Activated B cell treated with CpG ODN at 0.5 μM for 24 hours (primary cell): ENCODE measurements around the gene MB21D2. TPM values are rescaled to one million over a fixed set of nuclear protein-coding genes. Genes with fewer than 3 reads are reported as not detected.

Experiments used
- ATAC-seq: fragments of 200-7000 bp; cut with Tn5 transposase; one replicate; pipeline ENCODE4 v1.10.0; 2021; ENCODE audit warnings: low read depth, mild to moderate bottlenecking, moderate library complexity
- CTCF ChIA-PET: fragments of 350-600 bp; sonication (Branson Sonifier 250); formaldehyde crosslinking; loops from one replicate; lab custom pipeline; 2021; ENCODE audit warnings: antibody characterized with exemption; lab: Charles Lee
- POLR2A ChIA-PET: fragments of 350-600 bp; sonication (Branson Sonifier 250); formaldehyde crosslinking; loops from one replicate; lab custom pipeline; 2021; ENCODE audit warnings: antibody characterized with exemption; lab: Charles Lee
- DNase-seq: peaks from one replicate; pipeline ENCODE4 v3.0.0; 2022
- H3K27ac Mint-ChIP-seq: one replicate; pipeline ENCODE4 v1.8.0; 2020; ENCODE audit warnings: mixed read lengths
- H3K27me3 Mint-ChIP-seq: one replicate; pipeline ENCODE4 v1.8.0; 2021; ENCODE audit warnings: mixed read lengths
- H3K36me3 Mint-ChIP-seq: one replicate; pipeline ENCODE4 v1.8.0; 2021; ENCODE audit warnings: low read depth, mixed read lengths
- H3K4me1 Mint-ChIP-seq: one replicate; pipeline ENCODE4 v1.8.0; 2021; ENCODE audit warnings: mixed read lengths
- H3K4me3 Mint-ChIP-seq: one replicate; pipeline ENCODE4 v1.8.0; 2020; ENCODE audit warnings: mild to moderate bottlenecking, mixed read lengths
- H3K9me3 Mint-ChIP-seq: one replicate; pipeline ENCODE4 v1.8.0; 2020; ENCODE audit warnings: mixed read lengths
- intact Hi-C: fragments of 100-400 bp; cut with micrococcal nuclease; formaldehyde crosslinking; loops from one replicate; pipeline ENCODE4 v1.15.1; 2024
- total RNA-seq: library from RNA; stranded (reverse); gene quantifications from 2 replicates; pipeline ENCODE4 v1.2.3, GENCODE V29; 2022
- TF ChIP-seq, protein P1 (sequence below): fragments of 200-600 bp; IDR thresholded peaks from one replicate; pipeline ENCODE4 v1.8.0; 2022; ENCODE audit warnings: antibody characterized with exemption, mild to moderate bottlenecking

The MB21D2 gene
- total RNA-seq, 1 donor from 2014 or later, result 0.09 TPM

DNA sequence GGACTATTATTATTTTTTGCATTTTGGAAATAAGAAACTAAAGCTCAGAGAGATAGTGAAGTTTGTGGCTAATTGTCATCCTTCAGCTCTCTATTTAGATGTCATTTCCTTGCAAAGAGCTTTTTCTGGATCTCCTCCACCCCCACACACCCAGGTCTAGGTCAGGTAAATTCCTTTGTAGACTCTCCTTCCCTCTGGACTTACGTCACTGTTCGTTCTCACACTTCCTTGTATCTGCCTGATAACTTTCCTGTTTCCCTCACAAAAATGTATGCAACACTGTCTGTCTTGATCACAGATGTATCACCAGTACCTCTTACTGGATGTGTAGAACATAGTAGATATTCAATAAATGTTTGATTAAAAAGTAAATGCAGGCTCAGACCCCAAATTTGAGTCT is 6.1 kb upstream of the MB21D2 start:
- Mint-ChIP-seq H3K4me1 (no peaks in the 10 kb centered on the region), H3K36me3 (no peaks in the 10 kb centered on the region), H3K27ac (no peak overlapping the region), H3K4me3 (no peak overlapping the region), H3K9me3 (no peaks in the 10 kb centered on the region), H3K27me3 (peaks cover 23% of the 10 kb centered on the region)
- ChIA-PET POLR2A (no interaction called here), CTCF (no interaction called here)
- TF ChIP-seq, protein P1, sequence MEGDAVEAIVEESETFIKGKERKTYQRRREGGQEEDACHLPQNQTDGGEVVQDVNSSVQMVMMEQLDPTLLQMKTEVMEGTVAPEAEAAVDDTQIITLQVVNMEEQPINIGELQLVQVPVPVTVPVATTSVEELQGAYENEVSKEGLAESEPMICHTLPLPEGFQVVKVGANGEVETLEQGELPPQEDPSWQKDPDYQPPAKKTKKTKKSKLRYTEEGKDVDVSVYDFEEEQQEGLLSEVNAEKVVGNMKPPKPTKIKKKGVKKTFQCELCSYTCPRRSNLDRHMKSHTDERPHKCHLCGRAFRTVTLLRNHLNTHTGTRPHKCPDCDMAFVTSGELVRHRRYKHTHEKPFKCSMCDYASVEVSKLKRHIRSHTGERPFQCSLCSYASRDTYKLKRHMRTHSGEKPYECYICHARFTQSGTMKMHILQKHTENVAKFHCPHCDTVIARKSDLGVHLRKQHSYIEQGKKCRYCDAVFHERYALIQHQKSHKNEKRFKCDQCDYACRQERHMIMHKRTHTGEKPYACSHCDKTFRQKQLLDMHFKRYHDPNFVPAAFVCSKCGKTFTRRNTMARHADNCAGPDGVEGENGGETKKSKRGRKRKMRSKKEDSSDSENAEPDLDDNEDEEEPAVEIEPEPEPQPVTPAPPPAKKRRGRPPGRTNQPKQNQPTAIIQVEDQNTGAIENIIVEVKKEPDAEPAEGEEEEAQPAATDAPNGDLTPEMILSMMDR, result no peak
- intact Hi-C loops, result no loop called here
- DNase-seq (no peak), ATAC-seq (no peak)

DNA sequence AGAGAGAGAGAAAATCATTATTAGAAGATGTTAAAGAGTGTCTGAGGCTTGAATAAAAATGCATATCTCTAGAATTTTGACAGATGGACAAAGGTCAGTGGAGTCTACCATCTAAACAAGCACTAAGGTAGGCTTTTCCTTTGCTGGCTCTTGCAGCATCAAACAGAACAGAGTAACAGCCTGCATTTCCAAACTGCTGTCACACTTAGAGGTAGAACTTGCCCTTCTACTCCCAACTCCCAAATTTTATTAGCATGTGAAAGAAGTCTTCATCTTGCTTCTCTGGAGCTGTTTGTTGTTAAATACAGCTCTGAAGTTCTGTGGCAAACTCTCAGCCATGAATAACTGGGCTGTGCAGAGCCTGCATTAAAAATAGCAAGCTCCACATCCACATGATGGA is 4.1 kb upstream of the MB21D2 start:
- CTCF ChIA-PET, result interaction anchor here (0.7 kb wide), 1 partner anchor 15 kb away, joined by 3 read pairs; no protein-coding TSS in a partner anchor
- H3K9me3 Mint-ChIP-seq, result no peaks in the 10 kb centered on the region
- no peak overlapping the region for H3K27ac Mint-ChIP-seq
- DNase-seq (no peak), ATAC-seq (no peak)
- intact Hi-C loops, result no loop called here
- H3K27me3 Mint-ChIP-seq, result peaks cover 38% of the 10 kb centered on the region
- H3K4me3 Mint-ChIP-seq, result no peak overlapping the region
- TF ChIP-seq, protein P1, result no peak
- H3K4me1 Mint-ChIP-seq, result peaks cover 15% of the 10 kb centered on the region
- POLR2A ChIA-PET, result no interaction called here
- no peaks in the 10 kb centered on the region for H3K36me3 Mint-ChIP-seq

DNA sequence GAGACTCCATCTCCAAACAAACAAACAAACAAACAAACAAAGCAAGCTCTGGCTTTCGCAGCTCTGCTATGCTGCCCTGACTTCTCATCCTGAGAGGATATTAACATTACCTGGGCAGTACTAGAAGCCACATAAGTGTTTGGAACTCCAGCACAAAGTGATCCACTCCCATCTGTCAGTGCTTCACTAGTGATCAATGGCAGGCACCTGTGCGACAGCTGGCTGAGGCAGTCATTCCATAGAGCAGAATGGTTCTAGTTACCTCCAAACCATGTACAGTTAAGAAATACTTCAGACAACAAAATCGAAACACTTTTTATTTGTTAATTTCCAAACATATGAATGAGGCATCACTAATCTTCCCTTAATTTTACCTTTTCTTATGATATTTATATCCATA is 2.8 kb upstream of the MB21D2 start:
- POLR2A ChIA-PET, result no interaction called here
- Mint-ChIP-seq H3K27me3 (peaks cover 50% of the 10 kb centered on the region), H3K4me1 (peaks cover 21% of the 10 kb centered on the region), H3K4me3 (no peak overlapping the region), H3K9me3 (no peaks in the 10 kb centered on the region), H3K36me3 (no peaks in the 10 kb centered on the region), H3K27ac (no peak overlapping the region)
- TF ChIP-seq, protein P1, result no peak
- DNase-seq (no peak), ATAC-seq (no peak)
- intact Hi-C loops, result no loop called here
- CTCF ChIA-PET, result no interaction called here

DNA sequence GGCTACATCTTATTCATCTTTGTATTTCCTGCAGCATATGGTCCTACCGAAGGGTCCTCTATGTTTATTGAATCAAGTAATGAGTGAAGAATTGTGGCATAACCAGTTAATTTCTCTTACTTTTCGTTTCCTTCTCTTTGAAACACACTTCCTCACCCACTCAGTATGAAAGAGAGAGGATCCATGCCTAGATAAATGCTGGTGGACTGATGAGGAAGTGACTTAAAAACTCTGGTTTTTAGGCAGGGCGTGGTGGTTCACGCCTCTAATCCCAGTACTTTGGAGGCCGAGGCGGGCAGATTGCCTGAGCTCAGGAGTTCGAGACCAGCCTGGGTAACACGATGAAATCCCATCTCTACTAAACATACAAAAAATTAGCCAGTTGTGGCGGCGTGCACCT is 2.2 kb upstream of the MB21D2 start:
- no peak overlapping the region for H3K27ac Mint-ChIP-seq
- ATAC-seq (no peak), DNase-seq (no peak)
- H3K27me3 Mint-ChIP-seq, result peaks cover 55% of the 10 kb centered on the region
- H3K36me3 Mint-ChIP-seq, result no peaks in the 10 kb centered on the region
- H3K9me3 Mint-ChIP-seq, result no peaks in the 10 kb centered on the region
- intact Hi-C loops, result loop anchor here (5.0 kb wide), 1 partner anchor 103 kb away; no protein-coding TSS in a partner anchor
- peaks cover 21% of the 10 kb centered on the region for H3K4me1 Mint-ChIP-seq
- ChIA-PET CTCF (no interaction called here), POLR2A (no interaction called here)
- no peak overlapping the region for H3K4me3 Mint-ChIP-seq
- TF ChIP-seq, protein P1, result no peak

DNA sequence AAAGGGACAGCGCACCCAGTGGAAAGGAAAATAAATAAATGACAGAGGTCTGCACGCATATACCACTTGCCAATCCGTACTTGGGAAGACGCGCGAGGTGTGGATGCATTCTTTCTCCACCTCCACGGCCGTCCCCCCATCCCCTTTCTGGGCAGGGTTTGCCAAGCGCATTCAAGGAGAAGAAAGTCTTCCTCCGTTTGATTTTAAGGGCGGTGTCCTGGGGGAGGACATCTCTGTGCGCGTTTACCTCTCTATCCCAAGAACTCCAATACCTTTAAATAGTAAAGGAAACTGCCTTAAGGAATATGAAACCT is 576 bp upstream of the MB21D2 start:
- H3K4me3 Mint-ChIP-seq, result peak overlapping the region; percentile 81
- H3K27me3 Mint-ChIP-seq, result peaks cover 62% of the 10 kb centered on the region
- intact Hi-C loops, result loop anchor here (5.0 kb wide), 1 partner anchor 101 kb away; no protein-coding TSS in a partner anchor
- no peaks in the 10 kb centered on the region for H3K36me3 Mint-ChIP-seq
- no peaks in the 10 kb centered on the region for H3K9me3 Mint-ChIP-seq
- CTCF ChIA-PET, result no interaction called here
- DNase-seq (no peak), ATAC-seq (no peak)
- TF ChIP-seq, protein P1, result no peak
- no peak overlapping the region for H3K27ac Mint-ChIP-seq
- peaks cover 21% of the 10 kb centered on the region for H3K4me1 Mint-ChIP-seq
- POLR2A ChIA-PET, result no interaction called here
